ENCODE results near the gene CMSS1.

DNA sequence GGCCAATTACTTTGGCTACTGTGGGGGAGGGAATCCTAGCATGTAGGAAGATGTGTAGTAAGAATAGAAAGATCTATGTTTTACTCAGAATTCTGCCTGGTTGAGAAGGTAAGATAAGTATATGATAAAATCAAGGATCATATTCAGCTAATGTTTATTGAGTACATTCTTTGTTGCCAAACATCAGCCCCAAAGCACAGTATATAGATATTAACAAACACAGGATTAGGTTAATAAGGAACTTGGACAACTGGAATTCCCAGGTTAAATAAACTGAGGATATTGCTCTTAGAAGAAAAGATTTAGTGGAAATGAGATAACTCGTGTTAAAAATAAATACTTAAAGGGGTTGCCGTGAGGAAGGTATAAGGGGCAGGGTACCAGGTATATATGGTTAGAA is 167.0 kb downstream of the CMSS1 start:
- no peak for TF ChIP-seq POLR2AphosphoS5 (IDR thresholded peaks at IDR 0.05)
- TF ChIP-seq, protein P1, sequence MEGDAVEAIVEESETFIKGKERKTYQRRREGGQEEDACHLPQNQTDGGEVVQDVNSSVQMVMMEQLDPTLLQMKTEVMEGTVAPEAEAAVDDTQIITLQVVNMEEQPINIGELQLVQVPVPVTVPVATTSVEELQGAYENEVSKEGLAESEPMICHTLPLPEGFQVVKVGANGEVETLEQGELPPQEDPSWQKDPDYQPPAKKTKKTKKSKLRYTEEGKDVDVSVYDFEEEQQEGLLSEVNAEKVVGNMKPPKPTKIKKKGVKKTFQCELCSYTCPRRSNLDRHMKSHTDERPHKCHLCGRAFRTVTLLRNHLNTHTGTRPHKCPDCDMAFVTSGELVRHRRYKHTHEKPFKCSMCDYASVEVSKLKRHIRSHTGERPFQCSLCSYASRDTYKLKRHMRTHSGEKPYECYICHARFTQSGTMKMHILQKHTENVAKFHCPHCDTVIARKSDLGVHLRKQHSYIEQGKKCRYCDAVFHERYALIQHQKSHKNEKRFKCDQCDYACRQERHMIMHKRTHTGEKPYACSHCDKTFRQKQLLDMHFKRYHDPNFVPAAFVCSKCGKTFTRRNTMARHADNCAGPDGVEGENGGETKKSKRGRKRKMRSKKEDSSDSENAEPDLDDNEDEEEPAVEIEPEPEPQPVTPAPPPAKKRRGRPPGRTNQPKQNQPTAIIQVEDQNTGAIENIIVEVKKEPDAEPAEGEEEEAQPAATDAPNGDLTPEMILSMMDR (IDR thresholded peaks at IDR 0.05): no peak
- no peak for TF ChIP-seq POLR2A (IDR thresholded peaks at IDR 0.05)
